PC-9 (cell line): Measurements from ENCODE around the gene SPPL2C. TPM values are rescaled to one million over a fixed set of nuclear protein-coding genes. Genes with fewer than 3 reads are reported as not detected.

Source experiments
- BruUV-seq: library from RNA; stranded (reverse); fragments of 400-500 nt; replicated peaks from 2 replicates; lab custom pipeline; 2021; lab: Mats Ljungman, UMichigan
- CTCF ChIA-PET: fragments of 300-600 bp; sonication (Branson Sonifier 250); formaldehyde crosslinking; loops from one replicate; lab custom pipeline; 2022; ENCODE audit warnings: antibody characterized with exemption; lab: Charles Lee
- POLR2A ChIA-PET: fragments of 300-600 bp; sonication (Branson Sonifier 250); formaldehyde crosslinking; loops from one replicate; lab custom pipeline; 2022; ENCODE audit warnings: antibody characterized with exemption; ENCODE audit not compliant: unreplicated experiment; lab: Charles Lee
- DNase-seq, 2 experiments: peaks; one replicate each; pipeline versions ENCODE4 v3.0.0 to v3.0.0-alpha.2; 2015 to 2022; ENCODE audit warnings: mixed read lengths in 1 of 2
- H2AFZ ChIP-seq: fragments of 200-600 bp; sonication (generic); 2 replicates; pipeline ENCODE4 v1.8.1; 2017; ENCODE audit warnings: antibody characterized with exemption
- H3F3A ChIP-seq: fragments of 200-600 bp; sonication (generic); 2 replicates; pipeline ENCODE4 v1.8.1; 2017; ENCODE audit warnings: antibody characterized with exemption, mild to moderate bottlenecking, low read depth; ENCODE audit not compliant: insufficient read depth
- H3K27ac ChIP-seq: fragments of 200-600 bp; sonication (generic); 2 replicates; pipeline ENCODE4 v1.6.1; 2016; ENCODE audit warnings: mixed run types
- H3K27me3 ChIP-seq: fragments of 200-600 bp; sonication (generic); 2 replicates; pipeline ENCODE4 v1.6.1; 2016; ENCODE audit warnings: low read depth, mixed run types; ENCODE audit not compliant: insufficient read depth
- H3K36me3 ChIP-seq: fragments of 200-600 bp; sonication (generic); 2 replicates; pipeline ENCODE4 v1.6.1; 2016; ENCODE audit warnings: low read depth, mixed run types
- H3K4me1 ChIP-seq: fragments of 200-600 bp; sonication (generic); replicated peaks from 2 replicates; pipeline ENCODE4 v1.6.1; 2016; ENCODE audit warnings: mixed run types; ENCODE audit not compliant: insufficient read depth
- H3K4me2 ChIP-seq: fragments of 200-600 bp; sonication (generic); 2 replicates; pipeline ENCODE4 v1.6.1; 2017; ENCODE audit warnings: mixed run types
- H3K4me3 ChIP-seq: fragments of 200-600 bp; sonication (generic); 2 replicates; pipeline ENCODE4 v1.6.1; 2016; ENCODE audit warnings: mixed run types
- H3K79me2 ChIP-seq: fragments of 200-600 bp; sonication (generic); 2 replicates; pipeline ENCODE4 v1.6.1; 2017; ENCODE audit warnings: low read depth, mixed run types
- H3K9me2 ChIP-seq: fragments of 200-600 bp; sonication (generic); 2 replicates; pipeline ENCODE4 v1.8.1; 2017; ENCODE audit warnings: mild to moderate bottlenecking; ENCODE audit not compliant: insufficient read depth
- H3K9me3 ChIP-seq: fragments of 200-600 bp; sonication (generic); 2 replicates; pipeline ENCODE4 v1.8.1; 2016; ENCODE audit warnings: low read depth; ENCODE audit not compliant: insufficient read depth
- H4K20me1 ChIP-seq: fragments of 200-600 bp; sonication (generic); 2 replicates; pipeline ENCODE4 v1.8.1; 2017; ENCODE audit not compliant: insufficient read depth
- EZH2 ChIP-seq: fragments of 200-600 bp; sonication (generic); IDR thresholded peaks from 2 replicates; pipeline ENCODE4 v1.8.0; 2017; ENCODE audit warnings: antibody characterized with exemption, low read depth
- intact Hi-C: fragments of 100-400 bp; cut with micrococcal nuclease; formaldehyde crosslinking; loops from one replicate; pipeline ENCODE4 v1.10.0; 2022; ENCODE audit not compliant: unreplicated experiment
- total RNA-seq: library from RNA; stranded (reverse); gene quantifications from 2 replicates; pipeline ENCODE4 v1.2.3, GENCODE V29; 2021
- TF ChIP-seq, protein P1 (sequence below): fragments of 200-600 bp; sonication (generic); conservative IDR thresholded peaks from 2 replicates; pipeline ENCODE4 v1.6.1; 2017; ENCODE audit warnings: mixed run types, antibody characterized with exemption, mild to moderate bottlenecking, moderate library complexity

The SPPL2C gene
- total RNA-seq, 1 experiment from 2014 or later = not detected

GRCh38 chr17:45871718-45872117, 27.0 kb downstream of the SPPL2C start:
- no peaks in the 10 kb centered on the region for H3K79me2 ChIP-seq
- intact Hi-C loops = no loop called here

GRCh38 chr17:45873728-45874127, 29.0 kb downstream of the SPPL2C start:
- TF ChIP-seq EZH2 = no peak
- TF ChIP-seq, protein P1, sequence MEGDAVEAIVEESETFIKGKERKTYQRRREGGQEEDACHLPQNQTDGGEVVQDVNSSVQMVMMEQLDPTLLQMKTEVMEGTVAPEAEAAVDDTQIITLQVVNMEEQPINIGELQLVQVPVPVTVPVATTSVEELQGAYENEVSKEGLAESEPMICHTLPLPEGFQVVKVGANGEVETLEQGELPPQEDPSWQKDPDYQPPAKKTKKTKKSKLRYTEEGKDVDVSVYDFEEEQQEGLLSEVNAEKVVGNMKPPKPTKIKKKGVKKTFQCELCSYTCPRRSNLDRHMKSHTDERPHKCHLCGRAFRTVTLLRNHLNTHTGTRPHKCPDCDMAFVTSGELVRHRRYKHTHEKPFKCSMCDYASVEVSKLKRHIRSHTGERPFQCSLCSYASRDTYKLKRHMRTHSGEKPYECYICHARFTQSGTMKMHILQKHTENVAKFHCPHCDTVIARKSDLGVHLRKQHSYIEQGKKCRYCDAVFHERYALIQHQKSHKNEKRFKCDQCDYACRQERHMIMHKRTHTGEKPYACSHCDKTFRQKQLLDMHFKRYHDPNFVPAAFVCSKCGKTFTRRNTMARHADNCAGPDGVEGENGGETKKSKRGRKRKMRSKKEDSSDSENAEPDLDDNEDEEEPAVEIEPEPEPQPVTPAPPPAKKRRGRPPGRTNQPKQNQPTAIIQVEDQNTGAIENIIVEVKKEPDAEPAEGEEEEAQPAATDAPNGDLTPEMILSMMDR = no peak
- no peak for DNase-seq
- no TSS peak for BruUV-seq
- Histone ChIP-seq H2AFZ (no peak overlapping the region), H3K9me2 (no peaks in the 10 kb centered on the region), H4K20me1 (no peaks in the 10 kb centered on the region), H3K27me3 (peaks cover 92% of the 10 kb centered on the region), H3K4me2 (no peak overlapping the region), H3K4me3 (no peak overlapping the region), H3K79me2 (no peaks in the 10 kb centered on the region), H3K9me3 (no peaks in the 10 kb centered on the region), H3K4me1 (no peaks in the 10 kb centered on the region), H3K36me3 (no peaks in the 10 kb centered on the region), H3K27ac (no peak overlapping the region), H3F3A (no peaks in the 10 kb centered on the region)
- CTCF ChIA-PET = no interaction called here
- intact Hi-C loops = no loop called here
- POLR2A ChIA-PET = no interaction called here

More at GRCh38 chr17:45871718-45872117, 27.0 kb downstream of the SPPL2C start:
- no peak for DNase-seq
- ChIA-PET CTCF (no interaction called here), POLR2A (no interaction called here)
- H3K36me3 ChIP-seq = no peaks in the 10 kb centered on the region
- H3K9me2 ChIP-seq = no peaks in the 10 kb centered on the region
- no peaks in the 10 kb centered on the region for H4K20me1 ChIP-seq
- no peaks in the 10 kb centered on the region for H3K4me1 ChIP-seq
- no peak overlapping the region for H3K4me2 ChIP-seq
- H3K27me3 ChIP-seq = peaks cover 94% of the 10 kb centered on the region
- H3K27ac ChIP-seq = no peak overlapping the region
- no peaks in the 10 kb centered on the region for H3F3A ChIP-seq
- H2AFZ ChIP-seq = no peak overlapping the region
- H3K9me3 ChIP-seq = no peaks in the 10 kb centered on the region
- no TSS peak for BruUV-seq
- TF ChIP-seq, protein P1 = no peak
- no peak for TF ChIP-seq EZH2
- no peak overlapping the region for H3K4me3 ChIP-seq

GRCh38 chr17:45874151-45874550, 29.5 kb downstream of the SPPL2C start:
- POLR2A ChIA-PET = no interaction called here
- intact Hi-C loops = no loop called here
- Histone ChIP-seq H3K27ac (no peak overlapping the region), H3K4me3 (no peak overlapping the region), H3K79me2 (no peaks in the 10 kb centered on the region), H3F3A (no peaks in the 10 kb centered on the region), H3K36me3 (no peaks in the 10 kb centered on the region), H3K27me3 (peaks cover 91% of the 10 kb centered on the region), H4K20me1 (no peaks in the 10 kb centered on the region), H3K4me1 (no peaks in the 10 kb centered on the region), H2AFZ (no peak overlapping the region), H3K9me2 (no peaks in the 10 kb centered on the region), H3K4me2 (no peak overlapping the region), H3K9me3 (no peaks in the 10 kb centered on the region)
- BruUV-seq = no TSS peak
- CTCF ChIA-PET = no interaction called here
- TF ChIP-seq, protein P1 = no peak
- TF ChIP-seq EZH2 = no peak
- no peak for DNase-seq
